COLO668 (cell line): Measurements from ENCODE around the gene C12orf75.
A peak's percentile ranks its signal among the peaks of the same experiment; 100 is the strongest.
"Not testable (repeated sequence)": the region's sequence is repeated elsewhere in the genome, so short reads cannot be mapped to it uniquely, and the experiment has no call there.

Source experiments
- DNase-seq: peaks from one replicate; lab custom pipeline; 2025; ENCODE audit not compliant: unreplicated experiment; lab: John Stamatoyannopoulos, UW

Gene C12orf75

GRCh38 chr12:105330283-105330930 is at the start of gene C12orf75:
C12orf75 (plus strand) TSS chr12:105330691; CDS start chr12:105330892, 201 bp downstream.
- peak; percentile 93 for DNase-seq

GRCh38 chr12:105280966-105281693 is 49.4 kb upstream of the C12orf75 start:
- DNase-seq, result no peak

GRCh38 chr12:105281694-105282049 is 48.8 kb upstream of the C12orf75 start:
- no peak for DNase-seq

GRCh38 chr12:105285378-105285777 is 45.1 kb upstream of the C12orf75 start:
- DNase-seq, result no peak

- no peak for DNase-seq
Measured at GRCh38 chr12:105287408-105287807, 43.1 kb upstream of the C12orf75 start.

- no peak for DNase-seq
Measured at GRCh38 chr12:105288311-105288996, 42.0 kb upstream of the C12orf75 start.

GRCh38 chr12:105289114-105289904 is 41.2 kb upstream of the C12orf75 start:
- no peak for DNase-seq

- no peak for DNase-seq
Measured at GRCh38 chr12:105291531-105291930, 39.0 kb upstream of the C12orf75 start.

GRCh38 chr12:105292705-105293104 is 37.8 kb upstream of the C12orf75 start:
- DNase-seq, result no peak

- DNase-seq, result no peak
Measured at GRCh38 chr12:105293187-105293586, 37.3 kb upstream of the C12orf75 start.

- no peak for DNase-seq
Measured at GRCh38 chr12:105294161-105294560, 36.3 kb upstream of the C12orf75 start.

GRCh38 chr12:105294886-105295479 is 35.5 kb upstream of the C12orf75 start:
- DNase-seq, result no peak

GRCh38 chr12:105296116-105297089 is 34.1 kb upstream of the C12orf75 start:
- no peak for DNase-seq

- no peak for DNase-seq
Measured at GRCh38 chr12:105300883-105301282, 29.6 kb upstream of the C12orf75 start.

GRCh38 chr12:105301696-105302095 is 28.8 kb upstream of the C12orf75 start:
- DNase-seq, result no peak

GRCh38 chr12:105302986-105303385 is 27.5 kb upstream of the C12orf75 start:
- DNase-seq, result not testable (repeated sequence)

- not testable (repeated sequence) for DNase-seq
Measured at GRCh38 chr12:105304626-105305025, 25.9 kb upstream of the C12orf75 start.

GRCh38 chr12:105307601-105308314 is 22.7 kb upstream of the C12orf75 start:
- DNase-seq, result not testable (repeated sequence)

GRCh38 chr12:105308839-105309238 is 21.7 kb upstream of the C12orf75 start:
- not testable (repeated sequence) for DNase-seq
